Measurements from ENCODE around the gene GALNT17.

The GALNT17 gene

GRCh38 chr7:71308096-71308495 is 176.2 kb downstream of the GALNT17 start:
- H3K4me3 ChIP-seq (ENCODE audit: low read depth, low read length): no peak overlapping the region
- no peak for DNase-seq (ENCODE audit: low read depth, low spot score)
- CTCF ChIA-PET: no interaction called here
- POLR2A ChIA-PET: no interaction called here
- TF ChIP-seq CTCF (IDR thresholded peaks at IDR 0.05; ENCODE audit: insufficient read depth, low read length, missing control alignments): no peak

- no peak for TF ChIP-seq CTCF (IDR thresholded peaks at IDR 0.05; ENCODE audit: insufficient read depth, low read length, missing control alignments)
- no peak overlapping the region for H3K4me3 ChIP-seq (ENCODE audit: low read depth, low read length)
- POLR2A ChIA-PET: no interaction called here
- no peak for DNase-seq (ENCODE audit: low read depth, low spot score)
- CTCF ChIA-PET: no interaction called here
These were observed 179.6 kb downstream of the GALNT17 start for GRCh38 chr7:71311576-71311975.

DNA sequence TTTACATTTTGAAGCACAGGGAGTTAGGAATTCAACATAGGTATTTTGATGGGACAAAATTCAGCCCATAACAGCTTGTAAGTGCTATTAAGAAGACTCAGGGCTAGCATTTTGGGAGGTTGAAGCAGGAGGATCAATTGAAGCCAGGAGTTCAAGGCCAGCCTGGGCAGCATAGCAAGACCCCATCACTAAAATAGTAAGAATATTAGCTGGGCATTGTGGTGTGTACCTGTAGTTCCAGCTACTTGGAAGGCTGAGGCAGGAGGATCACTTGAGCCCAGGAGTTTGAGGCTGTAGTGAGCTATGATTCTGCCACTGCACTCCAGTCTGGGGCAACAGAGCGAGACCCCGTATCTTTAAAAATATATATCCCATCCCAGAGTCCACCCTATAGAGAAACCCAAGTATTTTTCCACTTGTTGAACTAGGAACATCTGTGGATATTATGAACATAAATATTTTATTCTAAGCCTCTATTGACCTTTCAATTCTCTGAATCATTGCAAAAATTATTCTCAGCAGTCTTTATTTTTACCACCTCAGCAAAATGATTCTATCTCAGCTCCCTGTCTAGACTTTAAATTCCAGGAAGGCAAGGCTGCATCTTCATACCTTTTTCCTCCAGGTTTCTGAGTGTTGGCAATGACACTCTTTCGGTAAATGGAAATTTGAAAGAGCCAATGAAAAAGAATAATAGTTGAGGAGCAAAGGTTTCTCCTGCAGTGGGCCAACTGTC is 181.0 kb downstream of the GALNT17 start:
- no peak for DNase-seq (ENCODE audit: low read depth, low spot score)
- ChIA-PET CTCF (no interaction called here), POLR2A (no interaction called here)
- TF ChIP-seq CTCF (IDR thresholded peaks at IDR 0.05; ENCODE audit: insufficient read depth, low read length, missing control alignments): no peak
- no peak overlapping the region for H3K4me3 ChIP-seq (ENCODE audit: low read depth, low read length)

GRCh38 chr7:71313553-71313952 is 181.6 kb downstream of the GALNT17 start:
- no peak for DNase-seq (ENCODE audit: low read depth, low spot score)
- CTCF ChIA-PET: no interaction called here
- POLR2A ChIA-PET: no interaction called here
- TF ChIP-seq CTCF (IDR thresholded peaks at IDR 0.05; ENCODE audit: insufficient read depth, low read length, missing control alignments): no peak
- H3K4me3 ChIP-seq (ENCODE audit: low read depth, low read length): no peak overlapping the region

- no peak for DNase-seq (ENCODE audit: low read depth, low spot score)
- POLR2A ChIA-PET: no interaction called here
- TF ChIP-seq CTCF (IDR thresholded peaks at IDR 0.05; ENCODE audit: insufficient read depth, low read length, missing control alignments): no peak
- CTCF ChIA-PET: no interaction called here
- H3K4me3 ChIP-seq (ENCODE audit: low read depth, low read length): no peak overlapping the region
These were observed 189.0 kb downstream of the GALNT17 start for GRCh38 chr7:71320916-71321315.

DNA sequence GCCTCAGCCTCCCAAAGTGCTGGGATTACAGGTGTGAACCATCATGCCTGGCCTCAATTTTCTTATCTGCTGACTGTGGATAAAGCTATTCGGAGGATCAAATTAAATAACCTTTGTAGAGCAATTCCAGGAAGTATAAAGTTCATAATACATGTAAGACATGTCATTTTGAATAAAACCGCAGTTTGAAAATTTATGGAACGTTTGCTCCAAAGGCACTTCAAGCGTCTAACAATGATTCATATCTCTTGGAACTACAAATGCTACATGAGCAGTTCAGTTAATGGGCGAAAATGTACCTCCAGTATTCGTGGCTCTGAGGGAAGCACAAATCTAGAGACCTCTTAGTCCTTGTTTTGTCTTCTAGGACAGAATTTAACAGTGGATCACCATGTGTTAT is 190.3 kb downstream of the GALNT17 start:
- no peak for TF ChIP-seq CTCF (IDR thresholded peaks at IDR 0.05; ENCODE audit: insufficient read depth, low read length, missing control alignments)
- DNase-seq (ENCODE audit: low read depth, low spot score): no peak
- CTCF ChIA-PET: no interaction called here

More for the DNA sequence above, 190.3 kb downstream of the GALNT17 start:
- H3K4me3 ChIP-seq (ENCODE audit: low read depth, low read length): no peak overlapping the region
- POLR2A ChIA-PET: no interaction called here
